Activated T-cell treated with anti-CD3 and anti-CD28 coated beads for 4 hours (primary cell): ENCODE measurements around the gene ZNF777.
A peak's percentile ranks its signal among the peaks of the same experiment; 100 is the strongest.
"Not testable (repeated sequence)": the region's sequence is repeated elsewhere in the genome, so short reads cannot be mapped to it uniquely, and the experiment has no call there.

ENCODE experiments used
- DNase-seq: peaks from one replicate; pipeline ENCODE4 v3.0.0-alpha.2; 2020

Gene ZNF777

DNA sequence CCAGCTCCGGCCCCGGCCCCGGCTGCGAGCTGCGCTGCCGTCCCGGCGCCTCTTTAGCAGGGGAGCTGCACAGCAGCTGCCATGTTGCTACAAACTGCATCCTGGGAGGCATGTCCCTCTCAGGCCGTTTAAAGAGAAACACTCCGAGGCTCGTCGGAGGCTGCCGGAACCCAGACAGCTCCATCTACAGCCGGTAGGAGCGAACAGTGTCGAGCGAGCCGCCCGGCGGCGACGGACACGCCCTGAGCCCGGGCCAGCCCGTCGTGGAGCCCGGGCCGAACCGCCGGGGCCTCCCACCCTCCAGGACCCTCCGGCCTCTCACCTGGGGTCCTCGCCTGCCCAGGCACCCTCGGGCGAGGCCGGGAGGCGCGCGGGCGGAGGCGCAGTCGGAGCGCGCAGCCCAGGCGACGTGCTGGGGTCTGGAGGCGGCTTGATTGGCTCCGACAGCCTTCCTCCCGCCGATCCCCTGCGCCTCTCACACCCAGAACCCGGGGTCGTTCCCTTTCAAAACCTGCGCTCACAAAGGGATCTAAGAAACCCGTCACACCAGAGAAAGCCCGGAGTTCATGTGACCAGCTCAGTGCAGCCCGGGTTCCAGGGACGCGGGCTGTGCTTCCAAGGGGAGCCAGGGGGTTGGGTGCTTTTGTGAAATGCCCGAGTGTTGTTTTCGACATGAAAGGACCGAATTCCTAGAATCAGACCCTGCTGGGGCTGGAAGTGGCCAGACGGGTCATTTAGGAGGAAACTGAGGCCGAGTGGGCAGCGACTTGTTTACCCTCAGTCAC, at the start of gene ZNF777:
Gene ZNF777 (minus strand): TSS at position 570 of the 785 bp plus-strand sequence. CDS start 5,040 bp downstream, outside the sequence.
- peak; percentile 64 for DNase-seq

DNA sequence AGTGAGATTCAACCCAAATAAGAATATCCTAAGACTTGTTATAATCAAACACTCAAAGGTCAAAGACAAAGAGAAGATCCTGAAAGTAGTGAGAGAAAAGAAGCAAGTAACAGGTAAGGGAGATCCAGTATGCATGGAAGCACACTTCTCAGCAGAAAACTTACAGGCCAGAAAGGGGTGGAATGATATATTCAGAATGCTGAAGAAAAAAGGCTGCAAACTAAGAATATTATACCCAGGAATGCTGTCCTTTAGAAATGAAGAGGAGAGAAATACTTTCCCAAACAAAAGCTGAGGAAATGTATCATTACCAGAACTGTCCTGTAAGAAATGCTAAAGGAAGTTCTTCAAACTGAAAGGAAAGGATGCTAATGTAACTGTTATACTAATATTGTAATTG, 49.4 kb upstream of the ZNF777 start:
- no peak for DNase-seq

DNA sequence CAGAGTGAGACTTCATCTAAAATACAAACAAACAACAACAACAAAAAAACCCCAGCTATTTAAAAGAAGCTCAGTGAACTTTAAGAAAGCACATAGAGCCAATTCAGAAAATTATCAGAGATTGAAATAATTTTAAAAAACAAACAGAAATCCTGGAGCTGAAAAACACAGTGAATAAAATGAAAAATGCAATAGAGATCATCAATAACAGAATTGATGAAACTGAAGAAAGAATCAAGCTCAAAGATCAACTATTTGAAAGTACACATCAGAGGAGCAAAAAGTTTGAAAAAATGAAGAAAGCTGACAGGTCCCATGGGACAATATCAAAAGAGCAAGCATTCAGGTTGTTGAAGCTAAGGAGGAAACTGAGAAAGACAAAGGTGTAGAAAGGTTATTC, 48.9 kb upstream of the ZNF777 start:
- DNase-seq, result no peak

DNA sequence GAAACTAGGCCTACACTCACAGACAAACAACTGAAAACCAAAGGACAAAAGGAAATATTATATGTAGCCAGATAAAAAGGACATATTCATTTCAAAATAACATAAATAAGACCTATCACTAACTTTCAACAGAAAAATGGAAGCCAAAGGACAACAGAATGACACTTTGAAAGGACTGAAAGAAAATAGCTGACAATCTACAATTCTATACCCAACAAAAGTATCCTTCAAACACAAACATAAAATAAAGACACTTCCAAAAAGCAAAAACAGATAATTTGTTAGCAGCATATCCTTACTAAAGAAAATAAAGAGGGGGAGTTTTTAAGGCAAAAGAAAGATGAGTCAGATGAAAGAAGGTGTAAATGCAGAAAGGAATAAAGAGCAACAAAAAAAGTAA, 44.7 kb upstream of the ZNF777 start:
- no peak for DNase-seq

DNA sequence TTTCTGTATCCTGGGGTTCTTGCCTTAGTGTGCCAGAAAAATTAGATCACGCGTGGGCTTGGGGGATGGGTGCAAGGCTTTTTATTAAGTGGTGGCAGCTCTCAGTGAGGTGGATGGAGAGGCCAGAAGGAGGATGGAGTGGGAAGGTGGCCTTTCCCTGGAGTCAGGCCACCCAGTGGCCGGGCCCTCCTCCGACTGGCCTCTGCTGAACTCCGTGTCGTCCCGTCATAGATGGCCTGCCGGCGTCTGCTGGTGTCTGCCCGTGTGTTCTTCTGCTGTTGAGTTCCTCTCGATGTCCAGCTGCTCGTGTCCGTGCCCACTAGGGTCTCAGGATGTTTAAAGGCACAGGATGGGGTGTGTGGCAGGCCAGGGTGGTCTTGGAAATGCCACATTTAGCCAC, 40.8 kb upstream of the ZNF777 start:
- no peak for DNase-seq

DNA sequence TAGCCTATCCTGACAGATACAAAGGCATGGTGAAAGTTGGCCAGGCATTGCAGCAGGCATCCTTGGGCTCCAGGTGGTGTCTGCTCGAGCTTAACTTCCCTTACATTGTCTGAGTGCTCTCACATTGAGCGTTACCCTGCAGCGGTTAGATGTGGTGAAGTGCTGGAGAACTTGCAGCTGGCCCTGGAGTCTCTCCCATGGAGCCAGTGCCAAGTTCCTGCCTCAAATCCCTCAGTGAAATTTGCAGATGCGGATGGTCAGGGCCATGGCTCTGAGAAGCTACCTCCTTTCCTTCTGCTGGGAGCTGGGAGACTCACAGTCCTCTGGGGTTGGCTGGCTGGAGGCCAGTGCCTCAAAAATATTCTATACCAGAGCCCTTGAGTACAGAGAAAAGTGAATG, 40.0 kb upstream of the ZNF777 start:
- DNase-seq, result no peak

DNA sequence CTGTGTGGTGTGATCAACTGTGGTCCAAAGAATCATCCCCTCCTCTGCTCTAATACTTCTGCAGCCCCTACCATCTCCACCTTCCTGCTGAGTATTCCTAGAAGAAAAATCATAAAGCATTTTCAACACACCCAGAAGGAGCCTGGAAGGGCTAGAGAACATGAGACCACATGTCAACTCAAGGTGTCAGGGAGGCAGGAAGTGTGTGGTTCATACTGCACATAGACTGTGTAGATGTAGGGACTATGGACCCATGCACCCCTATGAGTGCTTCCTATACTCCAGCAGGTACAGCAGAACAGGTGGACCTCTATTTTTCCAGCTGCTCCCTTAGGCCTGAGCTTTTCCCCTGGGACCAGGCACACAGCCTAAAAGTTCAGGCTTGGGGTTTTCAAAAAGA, 39.3 kb upstream of the ZNF777 start:
- DNase-seq, result no peak

DNA sequence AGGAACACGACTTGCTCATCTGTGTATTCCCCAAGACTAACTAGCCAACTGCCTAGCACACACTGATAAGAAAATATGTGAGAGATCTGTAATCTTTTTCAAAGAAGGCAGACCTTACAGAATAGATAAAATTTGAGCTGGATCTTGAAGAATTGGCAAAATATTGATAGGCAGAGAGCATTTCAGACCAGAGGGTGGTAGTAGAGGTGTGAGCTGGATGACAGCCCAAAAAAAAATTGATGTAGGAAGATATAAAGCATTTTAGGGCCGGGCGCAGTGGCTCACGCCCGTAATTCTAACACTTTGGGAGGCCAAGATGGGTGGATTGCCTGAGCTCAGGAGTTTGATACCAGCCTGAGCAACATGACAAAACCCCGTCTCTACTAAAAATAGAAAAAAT, 37.9 kb upstream of the ZNF777 start:
- DNase-seq, result no peak

DNA sequence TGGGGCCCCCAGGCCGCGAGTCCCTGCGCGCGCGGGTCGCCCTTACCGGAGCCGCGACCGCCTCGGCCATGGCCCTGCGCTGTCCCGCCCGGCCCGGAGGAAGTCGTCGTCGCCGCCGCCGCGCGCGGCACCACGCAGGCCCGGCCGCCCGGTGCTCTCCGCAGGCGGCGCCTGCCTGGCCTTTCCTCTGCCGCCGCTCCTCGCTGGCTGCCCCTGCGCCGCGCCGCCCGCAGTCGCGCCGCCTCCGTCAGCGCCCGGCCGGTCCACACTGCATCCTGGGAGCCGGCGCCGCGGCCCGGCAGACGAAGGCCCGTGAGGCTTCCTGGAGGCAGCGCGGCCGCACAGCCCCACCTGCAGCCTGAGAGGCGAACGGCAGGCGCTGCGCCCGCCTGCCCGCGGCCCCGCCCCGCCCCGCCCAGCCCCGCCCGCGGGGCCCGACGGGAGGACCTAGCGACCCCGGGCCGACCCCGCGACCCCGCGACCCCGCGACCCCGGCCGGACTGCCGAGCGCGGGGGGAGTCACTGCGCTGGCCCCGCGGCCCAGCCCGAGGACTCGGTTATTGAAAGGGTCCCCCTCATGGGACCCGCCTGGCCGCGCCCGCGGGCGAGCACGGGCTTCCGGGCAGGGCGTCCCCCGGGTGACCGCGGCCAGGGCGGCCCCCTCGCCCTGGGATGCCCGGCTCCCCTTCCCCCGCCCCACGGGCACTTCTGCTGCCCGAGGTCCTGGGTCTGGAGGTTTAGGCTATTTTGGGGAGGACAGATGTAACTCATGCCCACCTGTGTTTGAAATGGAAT, 36.8 kb upstream of the ZNF777 start, which contains the start of gene ZNF746:
Gene ZNF746 (minus strand): TSS at position 343 of the 795 bp plus-strand sequence. CDS start 273 bp downstream, at position 70.
- DNase-seq, result peak; percentile 63

DNA sequence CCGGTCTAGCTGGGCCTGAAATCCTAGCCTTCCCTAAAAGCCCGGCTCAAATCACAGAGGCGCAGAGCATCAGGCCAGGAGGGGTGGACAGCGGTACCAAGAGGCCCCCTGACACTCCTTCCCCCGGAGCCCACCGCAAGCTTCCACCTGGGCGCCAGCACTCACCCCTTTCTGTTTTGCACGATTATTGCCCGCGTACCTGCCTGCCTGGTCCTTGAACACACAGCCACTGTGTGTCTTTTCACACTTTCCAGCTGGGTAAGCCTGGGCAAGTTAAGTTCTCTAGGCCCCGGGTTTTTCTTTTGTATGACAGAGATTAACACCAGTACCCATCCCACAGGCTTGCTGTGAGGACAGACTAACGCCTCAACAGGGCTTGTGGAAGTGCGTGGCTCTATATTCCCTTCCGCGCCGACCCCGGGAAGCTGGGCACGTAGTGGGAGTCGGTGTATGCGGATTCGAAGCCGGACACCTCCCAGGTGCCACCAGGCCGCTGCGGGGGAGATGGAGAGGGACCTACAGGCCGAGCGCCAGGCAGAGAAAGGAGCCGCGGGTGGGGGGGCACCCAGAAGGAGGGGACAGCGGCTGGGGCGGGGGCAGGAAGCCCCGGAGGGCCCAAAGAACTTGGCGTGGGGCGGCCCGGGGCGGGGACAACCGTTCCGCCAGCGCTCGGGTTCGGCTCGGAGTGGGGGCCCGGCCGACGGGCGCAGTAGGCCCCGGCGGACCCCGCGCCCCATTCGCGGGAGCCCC, 36.0 kb upstream of the ZNF777 start:
- peak; percentile 43 for DNase-seq

DNA sequence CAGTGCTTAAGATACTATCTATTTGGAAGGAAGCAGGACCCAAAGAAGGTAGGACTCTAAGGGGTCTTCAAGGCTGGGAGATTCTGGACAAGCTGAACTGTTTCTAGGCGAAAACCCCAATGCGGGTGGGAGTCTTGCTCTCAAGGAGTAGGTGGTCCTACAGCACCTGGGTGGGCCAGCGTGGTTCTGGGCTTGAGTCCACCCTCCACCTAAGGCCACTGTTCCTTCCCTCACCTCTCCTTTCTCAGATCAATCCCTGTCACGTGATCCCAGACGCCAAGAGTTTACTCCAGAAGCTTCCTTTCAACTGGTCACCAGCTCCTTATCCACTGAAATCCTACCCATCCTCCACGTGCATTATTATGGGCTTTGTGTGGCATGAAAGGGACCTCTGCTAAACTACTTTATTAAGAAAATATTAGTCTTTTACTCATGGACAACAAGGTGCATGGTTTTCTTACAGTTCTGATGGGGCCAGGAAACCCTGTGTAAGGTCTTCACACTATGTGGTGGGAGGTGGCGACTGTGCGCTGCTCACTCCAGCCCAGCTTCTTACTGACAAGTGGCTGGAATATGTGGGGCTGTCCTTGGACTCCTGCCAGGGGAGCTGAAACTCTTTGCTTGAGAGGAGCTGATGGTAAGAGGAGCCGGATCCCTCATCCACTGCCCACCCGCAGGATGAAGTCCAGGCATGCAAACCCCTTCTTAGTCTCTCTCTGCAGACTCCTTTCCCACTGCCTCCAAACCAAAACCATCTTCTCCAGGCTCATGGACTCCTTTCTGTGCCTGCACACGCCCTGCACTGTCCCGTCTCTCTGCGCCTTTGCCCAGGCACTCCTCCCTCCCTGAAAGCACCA, 35.2 kb upstream of the ZNF777 start:
- DNase-seq, result no peak

DNA sequence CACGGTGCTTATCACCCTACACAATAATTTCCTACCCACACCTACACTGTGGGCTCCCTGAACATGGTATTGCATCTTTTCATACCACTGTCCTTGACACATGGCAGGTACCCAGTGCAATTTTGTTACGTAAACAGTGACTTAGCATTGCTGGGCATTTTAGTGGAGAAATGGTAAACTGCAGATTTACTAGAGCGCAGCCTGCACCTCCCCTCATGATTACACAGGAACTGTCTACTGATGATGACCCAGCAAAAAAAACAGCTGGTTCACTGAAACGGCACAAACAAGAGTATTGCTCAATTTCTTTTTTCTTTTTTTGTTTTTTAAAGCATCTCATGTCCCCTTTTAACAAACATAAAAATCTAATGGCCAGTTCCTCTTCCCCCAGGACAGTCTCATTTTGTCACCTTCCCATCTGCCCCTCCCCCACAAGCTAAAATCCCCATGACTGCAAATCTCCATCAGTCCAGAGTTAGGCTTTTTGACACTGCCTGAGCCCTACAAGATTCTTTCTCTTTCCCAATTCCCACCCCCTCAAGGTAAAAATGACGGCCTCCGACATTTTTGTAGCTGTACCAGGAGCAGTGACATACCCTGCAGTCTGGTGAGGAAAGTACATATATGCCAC, 34.0 kb upstream of the ZNF777 start:
- DNase-seq, result no peak

DNA sequence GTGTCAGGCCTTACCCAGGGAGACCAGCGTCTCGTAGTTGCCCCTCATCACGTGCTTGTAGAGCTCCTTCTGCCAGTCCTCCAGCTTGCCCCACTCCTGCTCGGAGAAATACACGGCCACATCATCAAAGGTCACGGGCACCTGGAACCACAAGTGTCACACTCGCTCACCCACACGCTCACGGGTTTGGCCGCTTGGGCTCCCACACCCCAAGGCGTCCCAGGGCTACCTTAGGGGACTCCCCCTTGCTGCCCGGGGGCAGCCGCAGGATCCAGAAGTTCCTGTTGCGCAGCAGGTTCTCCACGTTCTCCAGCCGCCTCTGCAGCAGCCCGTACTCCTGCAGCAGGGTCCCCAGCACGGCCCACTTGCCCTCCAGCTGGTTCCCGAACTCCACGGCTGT, 33.1 kb upstream of the ZNF777 start:
- not testable (repeated sequence) for DNase-seq

DNA sequence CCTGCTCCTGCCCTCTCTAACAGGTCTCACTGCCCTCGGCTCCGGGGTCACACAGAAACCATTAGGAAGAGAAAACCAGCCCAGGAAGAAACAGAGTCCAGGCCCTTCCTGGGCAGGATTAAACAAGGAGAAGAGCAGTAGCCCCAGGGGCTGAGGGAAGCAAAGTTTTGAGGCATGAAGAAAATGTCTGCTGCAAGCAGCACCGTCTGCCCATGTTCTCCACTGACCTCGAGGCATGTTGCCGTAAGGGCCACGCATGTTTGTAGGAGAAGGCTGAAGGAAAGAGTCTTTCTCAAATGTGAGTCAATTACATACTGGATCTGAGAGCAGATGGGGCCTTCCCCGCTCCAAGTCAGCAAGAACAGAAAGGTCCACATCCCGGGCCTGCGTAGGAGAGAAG, 32.5 kb upstream of the ZNF777 start:
- DNase-seq, result no peak

DNA sequence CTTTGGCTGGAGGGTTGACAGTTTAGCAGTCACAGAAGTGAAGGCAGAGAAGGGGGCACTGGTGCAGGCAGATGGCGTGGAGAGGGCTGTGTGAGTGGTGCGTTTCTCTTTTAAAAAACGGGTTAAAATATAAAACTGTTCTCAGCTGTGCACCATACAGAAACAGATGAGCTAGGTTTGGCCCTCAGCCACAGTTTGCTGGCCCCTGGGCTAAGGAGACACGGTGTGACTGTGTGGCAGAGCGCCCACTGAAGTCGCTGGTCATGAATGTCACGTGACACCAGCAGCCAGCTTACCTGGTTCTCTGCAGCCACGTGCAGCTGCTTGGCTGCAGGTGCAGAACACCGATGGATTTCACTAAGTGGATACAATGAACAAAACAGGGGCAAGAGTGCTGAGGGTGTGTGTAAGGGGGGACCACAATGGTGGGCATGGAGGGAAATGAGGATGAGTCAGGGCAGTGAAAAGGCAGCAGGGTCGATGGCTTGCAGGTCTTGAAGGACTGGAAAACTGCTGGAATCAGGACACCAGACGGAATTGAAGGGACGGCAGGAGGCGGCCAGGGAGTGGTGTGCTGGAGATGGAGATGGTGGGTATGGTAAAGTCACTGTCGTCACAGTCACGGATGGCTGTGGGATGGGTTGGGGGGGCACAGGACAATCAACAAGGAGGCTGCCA, 29.4 kb upstream of the ZNF777 start:
- DNase-seq, result no peak

DNA sequence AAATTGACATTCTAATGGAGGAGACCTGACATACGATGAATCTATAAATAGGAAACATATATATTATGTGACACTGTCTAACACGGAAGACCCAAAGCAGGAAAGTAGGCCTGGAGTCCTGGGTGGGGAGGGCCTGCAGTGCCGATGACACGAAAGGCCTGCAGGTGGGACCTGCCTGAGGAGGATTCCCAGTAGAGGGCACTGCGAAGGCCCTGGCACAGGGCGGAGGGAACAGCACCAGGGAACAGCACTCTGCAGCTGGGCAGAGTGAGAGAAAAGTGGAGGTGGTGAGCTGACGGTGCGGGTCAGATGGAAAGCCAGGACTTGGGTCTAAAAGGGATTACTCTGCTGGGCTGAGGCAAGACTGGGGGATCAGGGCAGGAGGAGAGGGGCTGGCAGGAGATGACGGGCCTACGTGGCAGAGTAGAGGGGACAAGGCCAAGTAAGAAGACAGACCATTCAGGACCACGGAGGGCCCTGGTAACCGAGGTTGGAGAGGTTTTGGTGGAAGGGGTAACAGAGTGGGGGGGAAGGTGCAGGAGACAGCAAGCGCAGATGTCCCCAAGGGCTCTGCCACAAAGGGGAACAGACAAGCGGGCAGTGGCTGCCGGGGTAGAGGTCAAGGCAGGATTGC, 28.6 kb upstream of the ZNF777 start:
- no peak for DNase-seq

DNA sequence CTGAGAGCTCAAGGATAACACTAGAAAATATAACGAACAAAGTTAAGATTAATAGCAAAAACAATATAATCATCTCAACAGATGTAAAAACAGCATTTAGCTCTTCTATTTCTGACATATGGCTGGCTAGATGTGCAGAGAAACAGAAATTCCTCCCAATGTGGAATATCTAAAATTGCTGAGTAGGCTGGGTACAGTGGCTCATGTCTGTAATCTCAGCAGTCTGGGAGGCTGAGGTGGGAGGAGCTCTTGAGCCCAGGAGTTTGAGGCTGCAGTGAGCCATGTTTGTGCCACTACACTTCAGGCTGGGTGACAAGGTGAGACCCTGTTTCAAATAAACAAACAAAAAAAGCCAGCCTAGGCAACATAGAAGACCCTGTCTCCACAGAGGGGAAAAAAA, 18.7 kb upstream of the ZNF777 start:
- DNase-seq, result no peak

DNA sequence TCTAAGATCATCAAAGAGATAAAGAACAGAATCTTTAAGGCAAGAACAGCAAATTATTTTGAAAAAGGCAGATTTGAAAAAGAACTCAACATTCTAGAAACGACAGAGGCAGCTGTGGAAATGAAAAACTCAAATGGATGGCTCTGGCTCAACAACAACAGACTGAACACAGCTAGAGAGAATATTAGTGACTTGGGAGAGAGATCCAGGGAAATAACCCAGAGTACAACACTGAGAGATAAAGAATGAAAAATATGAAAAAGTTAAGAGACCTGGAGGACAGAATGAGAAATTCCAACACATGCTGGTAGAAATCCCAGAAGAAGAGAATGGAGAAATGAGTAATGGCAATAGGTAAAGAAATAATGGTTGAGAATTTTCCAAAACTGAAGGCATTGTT, 17.9 kb upstream of the ZNF777 start:
- no peak for DNase-seq

DNA sequence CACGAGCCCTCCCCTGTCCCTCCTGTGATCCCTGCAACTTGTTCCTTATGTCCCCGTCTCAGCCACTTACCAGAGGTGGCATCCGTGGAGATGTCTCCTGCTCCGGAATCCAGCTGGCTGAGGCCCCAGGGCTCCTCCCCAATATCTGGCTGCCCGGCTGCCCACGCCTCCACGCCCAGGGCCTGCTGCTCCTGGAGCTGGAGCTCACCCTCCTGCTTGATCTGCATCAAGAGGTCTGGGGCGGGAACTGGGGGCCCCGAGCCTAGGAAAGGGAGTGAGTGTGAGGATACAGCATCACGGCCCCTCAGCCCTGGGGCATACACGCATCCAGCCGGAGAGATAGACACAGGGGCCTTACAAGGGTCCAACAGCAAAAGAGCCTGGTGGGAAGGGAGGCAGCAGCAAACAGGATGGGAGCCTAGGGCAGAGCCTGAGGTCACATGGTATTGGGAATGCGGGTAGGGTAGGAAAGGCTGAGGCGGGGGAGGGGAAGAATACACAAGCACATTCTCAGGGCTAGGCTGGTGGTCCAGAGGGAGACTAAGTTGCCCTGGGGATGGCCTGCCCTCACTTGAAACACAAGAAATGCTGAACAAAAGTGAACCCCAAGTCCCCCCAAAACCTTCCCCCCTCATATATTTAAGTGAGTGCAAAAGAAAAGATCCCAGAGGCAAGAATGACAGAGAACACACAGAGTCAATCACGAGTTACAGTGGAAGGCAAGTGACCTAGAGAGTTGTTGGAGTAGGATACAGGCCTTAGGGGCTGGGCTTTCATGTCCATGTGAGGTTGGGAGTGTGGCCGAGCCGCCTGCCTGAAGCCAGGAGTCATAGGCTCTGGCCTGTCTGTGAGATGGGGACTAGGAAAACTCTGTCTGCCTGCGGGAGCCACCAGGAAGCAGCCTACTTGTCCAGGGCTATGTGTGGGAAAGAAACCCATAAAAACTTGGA, 16.9 kb upstream of the ZNF777 start:
- no peak for DNase-seq

DNA sequence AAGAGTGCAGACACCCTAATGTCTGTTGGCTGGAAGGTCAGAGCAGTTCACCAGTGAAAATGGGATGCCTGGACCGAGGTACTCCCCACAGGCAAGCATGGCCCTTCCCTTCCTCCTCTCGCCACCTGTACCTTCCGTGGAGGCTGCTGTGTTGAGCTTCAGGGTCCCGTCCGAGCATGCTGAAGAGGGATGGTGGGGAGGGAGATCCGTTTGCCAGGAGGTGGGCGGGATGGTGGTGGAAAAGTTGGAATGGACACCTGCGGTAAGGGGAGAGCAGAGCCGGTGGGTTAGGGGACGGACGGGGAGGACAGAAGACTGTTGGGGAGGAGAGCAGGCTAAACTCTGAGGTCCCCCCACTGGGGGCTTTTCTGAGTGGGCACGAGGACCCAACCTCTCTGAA, 15.9 kb upstream of the ZNF777 start:
- DNase-seq, result no peak
